CD4-positive, CD25-positive, alpha-beta regulatory T cell (primary cell): Measurements from ENCODE around the gene CYB5D1. TPM values are rescaled to one million over a fixed set of nuclear protein-coding genes. Genes with fewer than 3 reads are reported as not detected.
"Not testable (repeated sequence)": the region's sequence is repeated elsewhere in the genome, so short reads cannot be mapped to it uniquely, and the experiment has no call there.

ENCODE experiments used
- ATAC-seq, 2 donors: fragments of 150-1000 bp; cut with Tn5 transposase; one replicate each; pipeline ENCODE4 v1.10.0; 2021; ENCODE audit warnings: low read depth in 2 of 2, moderate number of reproducible peaks in 2 of 2, moderate library complexity in 1 of 2
- DNase-seq, 3 donors: peaks; one replicate each; pipeline versions ENCODE4 v3.0.0 to v3.0.0-alpha.2; 2012 to 2022; ENCODE audit warnings: mixed read lengths in 1 of 3
- H3K27ac ChIP-seq: one replicate; pipeline ENCODE4 v1.7.0; 2013; ENCODE audit warnings: mild to moderate bottlenecking, low read length; ENCODE audit not compliant: insufficient read depth, poor library complexity, severe bottlenecking
- H3K27me3 ChIP-seq: one replicate; pipeline ENCODE4 v1.7.0; 2013; ENCODE audit warnings: low read length; ENCODE audit not compliant: control insufficient read depth, insufficient read depth
- H3K36me3 ChIP-seq: one replicate; pipeline ENCODE4 v1.7.0; 2013; ENCODE audit warnings: mild to moderate bottlenecking, low read length, moderate library complexity; ENCODE audit not compliant: control insufficient read depth, insufficient read depth
- H3K4me1 ChIP-seq: 2 replicates; pipeline ENCODE4 v1.7.0; 2013; ENCODE audit warnings: mild to moderate bottlenecking, low read length; ENCODE audit not compliant: insufficient read depth, control insufficient read depth, poor library complexity, severe bottlenecking
- H3K4me3 ChIP-seq: one replicate; pipeline ENCODE4 v1.7.0; 2013; ENCODE audit warnings: low read depth, mild to moderate bottlenecking, low read length, moderate library complexity
- H3K9me3 ChIP-seq, 2 experiments: 1 replicate in 1 of 2; 2 replicates in 1 of 2; pipeline ENCODE4 v1.7.0; 2013; ENCODE audit warnings: low read length in 2 of 2, mild to moderate bottlenecking in 1 of 2, moderate library complexity in 1 of 2; ENCODE audit not compliant: control insufficient read depth in 2 of 2
- H3K27ac Mint-ChIP-seq, 3 donors: one replicate each; pipeline ENCODE4 v1.8.0; 2020 to 2022; ENCODE audit warnings: mild to moderate bottlenecking in 3 of 3, mixed read lengths in 3 of 3, moderate library complexity in 2 of 3
- H3K27me3 Mint-ChIP-seq: one replicate; pipeline ENCODE4 v1.8.0; 2022; ENCODE audit warnings: mild to moderate bottlenecking, mixed read lengths
- H3K36me3 Mint-ChIP-seq: one replicate; pipeline ENCODE4 v1.8.0; 2020; ENCODE audit warnings: mixed read lengths
- H3K4me1 Mint-ChIP-seq, 4 donors: one replicate each; pipeline ENCODE4 v1.8.0; 2020 to 2022; ENCODE audit warnings: mixed read lengths in 4 of 4, mild to moderate bottlenecking in 1 of 4
- H3K4me3 Mint-ChIP-seq, 4 donors: one replicate each; pipeline ENCODE4 v1.8.0; 2020 to 2022; ENCODE audit warnings: mild to moderate bottlenecking in 4 of 4, mixed read lengths in 4 of 4, moderate library complexity in 3 of 4
- H3K9me3 Mint-ChIP-seq, 7 donors: one replicate each; pipeline ENCODE4 v1.8.0; 2020 to 2022; ENCODE audit warnings: mixed read lengths in 7 of 7, mild to moderate bottlenecking in 3 of 7, moderate library complexity in 2 of 7
- polyA plus RNA-seq, 4 donors: library from polyadenylated mRNA; unstranded; fragments of 300-500 nt; fragmentation: Illumina TruSeq; gene quantifications; one replicate each; pipeline ENCODE4 v1.2.3, GENCODE V29; 2021
- total RNA-seq: library from RNA; stranded (reverse); gene quantifications from one replicate; pipeline ENCODE4 v1.2.3, GENCODE V29; 2022

The CYB5D1 gene, protein sequence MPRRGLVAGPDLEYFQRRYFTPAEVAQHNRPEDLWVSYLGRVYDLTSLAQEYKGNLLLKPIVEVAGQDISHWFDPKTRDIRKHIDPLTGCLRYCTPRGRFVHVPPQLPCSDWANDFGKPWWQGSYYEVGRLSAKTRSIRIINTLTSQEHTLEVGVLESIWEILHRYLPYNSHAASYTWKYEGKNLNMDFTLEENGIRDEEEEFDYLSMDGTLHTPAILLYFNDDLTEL
- total RNA-seq (11.8 TPM), polyA plus RNA-seq (1 to 10 TPM; 3.1 to 5.4 (median 4.2) TPM)

DNA sequence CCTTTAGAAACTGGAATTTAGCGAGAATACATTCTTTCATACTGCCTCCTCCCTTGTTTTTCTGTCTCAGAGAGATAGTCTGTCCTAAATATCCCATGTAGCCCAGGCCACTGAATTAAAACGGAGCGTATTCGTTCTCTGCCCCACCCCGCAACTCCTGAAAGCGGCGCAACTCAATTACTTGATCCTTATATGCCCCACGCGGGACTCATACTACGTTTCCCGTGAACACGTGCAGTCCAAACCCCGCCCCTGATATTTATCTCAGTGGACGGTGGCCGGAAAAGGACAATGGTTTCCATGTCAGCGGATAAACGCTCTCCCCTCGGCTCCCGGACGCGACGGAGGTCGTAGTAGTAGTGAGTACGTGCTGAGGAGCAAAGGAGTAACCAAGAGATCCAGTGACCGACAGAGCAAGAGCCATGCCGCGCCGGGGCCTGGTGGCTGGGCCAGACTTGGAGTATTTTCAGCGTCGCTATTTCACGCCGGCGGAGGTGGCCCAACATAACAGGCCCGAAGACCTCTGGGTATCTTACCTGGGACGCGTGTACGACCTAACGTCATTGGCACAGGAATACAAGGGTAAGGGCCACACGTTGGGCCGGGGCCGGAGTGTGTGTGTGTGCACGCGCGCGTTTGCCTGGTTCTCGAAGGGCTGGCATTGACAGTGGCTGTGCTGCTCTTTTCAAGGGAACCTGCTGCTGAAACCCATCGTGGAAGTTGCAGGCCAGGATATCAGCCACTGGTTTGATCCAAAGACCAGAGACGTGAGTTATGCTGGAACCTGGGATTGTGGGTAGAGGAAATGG is at the start of gene CYB5D1:
TSS of gene CYB5D1 (plus strand) at position 291 of the 809 bp plus-strand sequence. CDS start at position 423, 132 bp downstream.
- Mint-ChIP-seq H3K36me3 (no peaks in the 10 kb centered on the region), H3K9me3 (no peaks in the 10 kb centered on the region), H3K4me3 (no peak within 1 kb of the TSS), H3K27ac (no peak within 1 kb of the TSS), H3K27me3 (no peaks in the 10 kb centered on the region), H3K4me1 (peaks cover 4 to 16% (median 6%) of the 10 kb centered on the region in 4 donors)
- H3K4me3 ChIP-seq: peak within 1 kb of the TSS; percentile 98
- no peaks in the 10 kb centered on the region for H3K27me3 ChIP-seq
- ATAC-seq (peak; percentile 56), DNase-seq (peak; percentile 80 to 95 (median 94))
- H3K36me3 ChIP-seq: peaks cover 3% of the 10 kb centered on the region
- peaks cover 31% of the 10 kb centered on the region for H3K4me1 ChIP-seq
- no peaks in the 10 kb centered on the region for H3K9me3 ChIP-seq
- peak within 1 kb of the TSS; percentile 89 for H3K27ac ChIP-seq

DNA sequence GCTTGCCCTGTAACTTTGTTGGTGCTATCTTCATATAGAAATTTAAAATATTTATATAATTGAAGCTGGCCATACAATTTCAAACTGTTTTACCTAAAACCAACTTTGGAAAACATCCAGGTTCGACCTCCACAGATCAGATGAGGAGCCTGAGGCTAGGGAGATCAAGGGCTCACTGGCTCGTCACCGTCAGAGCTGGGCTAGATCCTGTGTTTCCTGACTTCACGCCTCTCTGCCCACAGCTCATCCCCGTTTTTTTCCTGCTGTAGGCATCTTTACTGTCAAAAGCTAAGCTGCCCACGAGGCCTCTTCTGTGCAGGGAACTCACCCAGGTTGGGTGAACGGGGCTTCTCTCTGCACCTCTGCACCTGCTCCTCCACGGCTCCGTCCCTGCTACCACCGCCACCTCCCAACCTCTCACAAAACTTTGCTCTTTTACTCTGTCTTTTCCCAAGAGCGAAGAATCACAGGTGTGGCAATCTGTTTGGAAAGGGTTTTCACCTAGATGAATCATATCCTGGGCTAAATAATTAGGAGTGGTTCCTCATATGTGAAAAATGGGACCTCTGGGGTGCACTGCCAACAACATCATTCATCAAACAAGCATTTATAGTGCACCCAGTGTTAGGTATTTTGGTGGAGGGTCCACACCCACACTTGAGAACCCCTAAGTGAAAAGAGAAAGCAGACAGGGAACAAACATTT is 48.6 kb upstream of the CYB5D1 start:
- Histone ChIP-seq H3K27me3 (peaks cover 3% of the 10 kb centered on the region), H3K9me3 (no peaks in the 10 kb centered on the region), H3K27ac (no peak overlapping the region), H3K4me3 (no peak overlapping the region), H3K4me1 (no peaks in the 10 kb centered on the region), H3K36me3 (no peaks in the 10 kb centered on the region)
- Mint-ChIP-seq H3K36me3 (no peaks in the 10 kb centered on the region), H3K9me3 (no peaks in the 10 kb centered on the region), H3K4me1 (peaks cover 0 to 7% (median 2%) of the 10 kb centered on the region in 4 donors), H3K27ac (peak overlapping the region in 1 of 3 donors; percentile 12), H3K27me3 (peaks cover 22% of the 10 kb centered on the region), H3K4me3 (no peak overlapping the region)
- DNase-seq (no peak), ATAC-seq (no peak)

DNA sequence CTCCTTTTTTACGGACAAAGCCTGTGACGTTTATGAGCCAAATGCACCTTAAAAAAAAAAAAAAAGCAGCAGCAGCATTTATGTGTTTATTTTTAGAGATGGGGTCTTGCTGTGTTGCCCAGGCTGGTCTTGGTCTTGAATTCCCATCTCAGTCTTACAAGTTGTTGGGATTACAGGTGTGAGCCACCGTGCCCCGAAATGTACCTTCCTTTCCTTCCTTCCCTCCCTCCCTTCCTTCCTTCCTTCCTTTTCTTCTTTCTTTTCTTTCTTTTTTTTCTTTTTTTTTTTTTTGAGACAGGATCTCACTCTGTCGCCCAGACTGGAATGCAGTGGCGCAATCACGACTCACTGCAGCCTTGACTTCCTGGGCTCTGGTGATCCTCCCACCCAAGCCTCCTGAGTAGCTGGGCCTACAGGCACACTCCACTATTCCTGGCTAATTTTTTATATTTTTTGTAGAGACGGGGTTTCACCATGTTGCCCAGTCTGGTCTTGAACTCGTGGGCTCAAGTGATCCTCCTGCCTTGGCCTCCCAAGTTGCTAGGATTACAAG is 47.9 kb upstream of the CYB5D1 start:
- H3K27ac Mint-ChIP-seq, ATAC-seq, H3K4me3 ChIP-seq, H3K36me3 ChIP-seq, DNase-seq, H3K9me3 Mint-ChIP-seq, H3K27ac ChIP-seq, H3K27me3 ChIP-seq, H3K4me1 Mint-ChIP-seq, H3K4me1 ChIP-seq, H3K36me3 Mint-ChIP-seq, H3K4me3 Mint-ChIP-seq, H3K9me3 ChIP-seq: not testable (repeated sequence)
- H3K27me3 Mint-ChIP-seq: peaks cover 26% of the 10 kb centered on the region

DNA sequence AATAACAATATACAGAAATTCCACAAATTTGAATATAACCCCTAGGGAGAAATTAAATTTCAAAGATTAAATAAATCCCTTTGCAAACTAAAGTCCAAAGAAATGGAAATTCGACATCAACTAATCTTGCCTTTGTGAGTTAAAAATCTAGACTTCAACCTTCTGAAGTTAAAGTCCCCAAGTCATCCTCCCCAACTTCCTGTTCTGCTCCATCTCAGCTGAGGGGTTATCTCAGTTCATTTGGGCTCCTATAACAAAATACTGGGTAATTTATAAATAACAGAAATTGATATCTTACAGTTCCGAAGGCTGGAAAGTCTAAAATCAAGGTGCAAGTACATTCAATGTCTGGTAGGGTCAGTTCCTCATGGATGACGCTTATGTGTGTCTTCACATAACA is 46.6 kb upstream of the CYB5D1 start:
- no peak for DNase-seq
- Histone ChIP-seq H3K4me1 (no peaks in the 10 kb centered on the region), H3K9me3 (no peaks in the 10 kb centered on the region), H3K36me3 (no peaks in the 10 kb centered on the region), H3K27ac (no peak overlapping the region), H3K27me3 (peaks cover 3% of the 10 kb centered on the region), H3K4me3 (no peak overlapping the region)
- H3K9me3 Mint-ChIP-seq: peaks cover 0 to 2% (median 0%) of the 10 kb centered on the region in 7 donors
- no peak for ATAC-seq
- peaks cover 0 to 5% (median 2%) of the 10 kb centered on the region in 4 donors for H3K4me1 Mint-ChIP-seq
- H3K27ac Mint-ChIP-seq: no peak overlapping the region
- peaks cover 28% of the 10 kb centered on the region for H3K27me3 Mint-ChIP-seq
- no peaks in the 10 kb centered on the region for H3K36me3 Mint-ChIP-seq
- H3K4me3 Mint-ChIP-seq: no peak overlapping the region

DNA sequence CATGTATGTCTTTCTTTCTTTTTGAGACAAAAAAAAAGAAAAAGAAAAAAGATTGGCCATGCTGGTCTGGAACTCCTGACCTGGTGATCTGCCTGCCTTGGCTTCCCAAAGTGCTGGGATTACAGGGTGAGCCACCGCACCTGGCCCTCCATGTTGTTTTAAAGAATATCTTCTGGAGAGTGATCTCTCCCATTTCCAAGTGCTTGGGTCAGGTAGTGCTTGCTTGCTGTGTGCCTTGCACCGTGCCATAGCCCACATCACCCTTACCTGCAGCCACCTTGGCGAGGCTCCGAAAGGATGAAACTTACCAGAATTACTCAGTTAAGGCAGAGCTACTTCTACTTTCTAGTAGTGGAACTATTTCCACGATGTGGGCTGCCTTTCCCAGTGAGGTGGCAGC is 42.8 kb upstream of the CYB5D1 start:
- H3K9me3 Mint-ChIP-seq: peaks cover 0 to 2% (median 0%) of the 10 kb centered on the region in 7 donors
- H3K27me3 ChIP-seq: no peaks in the 10 kb centered on the region
- no peaks in the 10 kb centered on the region for H3K9me3 ChIP-seq
- no peak overlapping the region for H3K4me3 Mint-ChIP-seq
- ATAC-seq: no peak
- DNase-seq: no peak
- H3K36me3 ChIP-seq: no peaks in the 10 kb centered on the region
- peaks cover 0 to 5% (median 2%) of the 10 kb centered on the region in 4 donors for H3K4me1 Mint-ChIP-seq
- H3K27me3 Mint-ChIP-seq: peaks cover 29% of the 10 kb centered on the region
- H3K27ac ChIP-seq: no peak overlapping the region
- H3K4me1 ChIP-seq: no peaks in the 10 kb centered on the region
- H3K36me3 Mint-ChIP-seq: no peaks in the 10 kb centered on the region
- H3K4me3 ChIP-seq: no peak overlapping the region
- H3K27ac Mint-ChIP-seq: no peak overlapping the region

DNA sequence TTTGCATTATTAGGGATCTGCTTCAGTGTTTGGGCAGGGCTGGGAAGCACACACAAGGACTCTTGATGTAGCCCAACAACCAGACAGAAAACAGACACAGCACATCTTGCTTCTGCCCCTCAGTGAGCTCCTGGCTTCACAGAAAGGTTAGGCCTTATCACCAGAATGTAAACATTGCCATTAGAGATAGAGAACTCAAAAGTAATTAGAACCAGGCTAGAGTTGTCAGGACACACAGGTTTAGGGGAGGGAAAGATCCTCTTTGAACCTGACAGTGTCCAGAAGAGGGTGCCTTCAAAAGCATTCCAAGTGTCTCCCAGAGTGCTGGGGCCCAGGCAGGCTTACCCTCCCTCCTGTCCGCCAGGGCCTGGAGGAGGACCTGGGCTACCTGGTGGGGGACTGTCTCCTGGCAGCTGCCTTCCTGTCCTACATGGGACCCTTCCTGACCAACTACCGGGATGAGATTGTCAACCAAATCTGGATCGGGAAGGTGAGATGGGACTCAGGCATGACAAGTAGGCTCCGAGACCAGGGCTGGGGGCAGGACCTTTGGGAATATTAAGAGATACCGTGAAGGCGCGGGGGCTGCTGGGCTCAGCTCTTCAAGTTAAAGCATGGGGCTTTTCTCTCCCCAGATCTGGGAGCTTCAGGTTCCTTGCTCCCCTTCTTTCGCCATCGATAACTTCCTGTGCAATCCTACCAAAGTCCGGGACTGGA is 40.7 kb upstream of the CYB5D1 start:
- peaks cover 23% of the 10 kb centered on the region for H3K27me3 Mint-ChIP-seq
- DNase-seq: no peak
- no peak for ATAC-seq
- Histone ChIP-seq H3K4me3 (no peak overlapping the region), H3K4me1 (no peaks in the 10 kb centered on the region), H3K27me3 (no peaks in the 10 kb centered on the region), H3K27ac (no peak overlapping the region), H3K9me3 (no peaks in the 10 kb centered on the region), H3K36me3 (no peaks in the 10 kb centered on the region)
- no peaks in the 10 kb centered on the region for H3K36me3 Mint-ChIP-seq
- H3K4me1 Mint-ChIP-seq: no peaks in the 10 kb centered on the region
- no peak overlapping the region for H3K4me3 Mint-ChIP-seq
- peaks cover 0 to 2% (median 0%) of the 10 kb centered on the region in 7 donors for H3K9me3 Mint-ChIP-seq
- peak overlapping the region in 2 of 3 donors; percentile 25 to 46 for H3K27ac Mint-ChIP-seq

DNA sequence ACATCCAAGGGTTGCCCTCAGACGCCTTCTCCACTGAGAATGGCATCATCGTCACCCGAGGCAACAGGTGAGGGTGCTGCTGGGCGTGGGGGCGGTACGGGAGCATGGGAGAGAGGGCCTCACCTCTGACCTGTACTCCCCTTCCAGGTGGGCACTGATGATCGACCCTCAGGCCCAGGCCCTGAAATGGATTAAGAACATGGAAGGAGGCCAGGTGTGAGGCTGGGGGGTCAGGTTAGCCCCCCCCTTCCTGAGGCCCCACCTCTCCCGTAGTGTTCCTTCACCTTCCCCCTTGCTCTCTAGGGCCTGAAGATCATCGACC is 40.2 kb upstream of the CYB5D1 start:
- Mint-ChIP-seq H3K27ac (no peak overlapping the region), H3K4me1 (peaks cover 0 to 3% (median 0%) of the 10 kb centered on the region in 4 donors), H3K27me3 (peaks cover 25% of the 10 kb centered on the region), H3K9me3 (peaks cover 0 to 2% (median 0%) of the 10 kb centered on the region in 7 donors), H3K36me3 (no peaks in the 10 kb centered on the region), H3K4me3 (no peak overlapping the region)
- no peaks in the 10 kb centered on the region for H3K27me3 ChIP-seq
- H3K9me3 ChIP-seq: no peaks in the 10 kb centered on the region
- H3K4me3 ChIP-seq: no peak overlapping the region
- ATAC-seq (no peak), DNase-seq (no peak)
- no peak overlapping the region for H3K27ac ChIP-seq
- H3K36me3 ChIP-seq: no peaks in the 10 kb centered on the region
- no peaks in the 10 kb centered on the region for H3K4me1 ChIP-seq
